ENCODE measurements around the gene THSD4.

DNA sequence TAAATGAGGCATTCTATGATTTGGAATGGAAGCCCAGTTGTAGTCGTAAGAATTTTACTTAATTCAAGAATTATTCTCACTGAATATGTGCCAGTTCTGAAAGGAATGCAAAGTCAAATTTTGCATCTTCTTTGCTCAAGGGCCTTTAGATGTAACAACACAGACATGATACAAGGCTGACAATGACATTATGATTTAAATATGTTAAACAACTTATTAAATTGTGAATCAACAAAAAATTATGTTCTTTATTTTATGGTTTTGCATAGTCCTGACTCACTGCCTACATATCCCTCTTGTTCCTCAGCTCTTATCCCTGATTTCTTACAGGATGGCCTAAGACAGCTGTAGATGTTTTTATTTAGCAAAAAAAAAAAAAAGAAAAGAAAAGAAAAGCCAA, 524.2 kb downstream of the THSD4 start:
- no peak for TF ChIP-seq CTCF (IDR thresholded peaks at IDR 0.05; ENCODE audit: low read depth, low read length, poor library complexity, severe bottlenecking)
- TF ChIP-seq EZH2phosphoT487 (IDR thresholded peaks at IDR 0.05; ENCODE audit: borderline replicate concordance, low read length) = no peak
